Breast epithelium (tissue), 4 donors: ENCODE measurements around the gene DDX24. TPM values are rescaled to one million over a fixed set of nuclear protein-coding genes. Genes with fewer than 3 reads are reported as not detected.

Experiments used
- DNase-seq, 2 donors: peaks; one replicate each; pipeline ENCODE4 v3.0.0-alpha.2; 2019; ENCODE audit warnings: low spot score in 2 of 2
- H3K27ac ChIP-seq, 2 donors: fragments of 200-600 bp; sonication (generic) in 1 of 2; one replicate each; pipeline ENCODE4 v1.5.1; 2016 to 2019; ENCODE audit warnings: mild to moderate bottlenecking in 1 of 2
- H3K27me3 ChIP-seq, 2 donors: fragments of 200-600 bp; sonication (generic) in 1 of 2; one replicate each; pipeline versions ENCODE4 v1.5.1 to v1.6.0; 2017 to 2019; ENCODE audit warnings: control low read depth in 1 of 2, mild to moderate bottlenecking in 1 of 2
- H3K36me3 ChIP-seq: fragments of 200-600 bp; one replicate; pipeline ENCODE4 v1.5.1; 2019
- H3K4me1 ChIP-seq, 2 donors: fragments of 200-600 bp; sonication (generic); one replicate each; pipeline ENCODE4 v1.5.1; 2016 to 2019; ENCODE audit warnings: control low read depth in 1 of 2
- H3K4me3 ChIP-seq, 3 donors: fragments of 200-600 bp; sonication (generic); 1 replicate in 2 of 3; 2 replicates in 1 of 3; pipeline ENCODE4 v1.5.1; 2016 to 2019; ENCODE audit warnings: mild to moderate bottlenecking in 3 of 3, moderate library complexity in 2 of 3
- H3K9me3 ChIP-seq, 2 donors: fragments of 200-600 bp; sonication (generic) in 1 of 2; one replicate each; pipeline ENCODE4 v1.5.1; 2016 to 2019; ENCODE audit warnings: control low read depth in 1 of 2
- CTCF ChIP-seq, 3 donors: fragments of 450-650 bp; IDR thresholded peaks; one replicate each; pipeline ENCODE4 v1.5.1; 2016 to 2017; ENCODE audit warnings: antibody characterized with exemption in 3 of 3, mild to moderate bottlenecking in 3 of 3, moderate library complexity in 3 of 3
- POLR2A ChIP-seq: fragments of 450-650 bp; IDR thresholded peaks from one replicate; pipeline ENCODE4 v1.6.1; 2016; ENCODE audit warnings: antibody characterized with exemption, mild to moderate bottlenecking, moderate library complexity
- POLR2AphosphoS5 ChIP-seq, 3 donors: sonication (generic); formaldehyde crosslinking; IDR thresholded peaks; one replicate each; pipeline ENCODE4 v1.6.1; 2017; ENCODE audit warnings: antibody characterized with exemption in 3 of 3
- intact Hi-C: fragments of 100-400 bp; cut with DNase I; formaldehyde crosslinking; loops from one replicate; pipeline ENCODE4 v1.15.1; 2023; ENCODE audit warnings: low total_unique reads
- total RNA-seq, 3 donors: library from RNA; depleted of rRNA; stranded (reverse); fragments of >200 nt; gene quantifications; one replicate each; pipeline ENCODE4 v1.1.0, GENCODE V29; 2016

The DDX24 gene
- total RNA-seq, 3 donors from 2014 or later = 156 to 201 (median 172) TPM

- no peaks in the 10 kb centered on the region for H3K36me3 ChIP-seq
- peaks cover 0 to 12% of the 10 kb centered on the region in 2 donors for H3K4me1 ChIP-seq
- no peak for DNase-seq
- no peaks in the 10 kb centered on the region for H3K27me3 ChIP-seq
- intact Hi-C loops = no loop called here
- H3K9me3 ChIP-seq = no peaks in the 10 kb centered on the region
- no peak for TF ChIP-seq POLR2A
- no peak for TF ChIP-seq POLR2AphosphoS5 (IDR thresholded peaks at IDR 0.05)
- no peak for TF ChIP-seq CTCF (IDR thresholded peaks at IDR 0.05)
- peak overlapping the region; percentile 86 to 97 for H3K27ac ChIP-seq
- peak overlapping the region; percentile 83 to 97 (median 97) for H3K4me3 ChIP-seq
These were observed 401 bp upstream of the DDX24 start for GRCh38 chr14:94081386-94081820.

GRCh38 chr14:94079891-94080620 lies 946 bp downstream of the DDX24 start:
- no peak for TF ChIP-seq POLR2AphosphoS5 (IDR thresholded peaks at IDR 0.05)
- Histone ChIP-seq H3K4me1 (peaks cover 0 to 12% of the 10 kb centered on the region in 2 donors), H3K36me3 (no peaks in the 10 kb centered on the region), H3K27me3 (no peaks in the 10 kb centered on the region), H3K27ac (peak overlapping the region; percentile 86 to 97), H3K4me3 (peak overlapping the region; percentile 83 to 97 (median 97)), H3K9me3 (peaks cover 0 to 7% of the 10 kb centered on the region in 2 donors)
- intact Hi-C loops = no loop called here
- no peak for DNase-seq

GRCh38 chr14:94077823-94078222 lies 3.2 kb downstream of the DDX24 start:
- no peaks in the 10 kb centered on the region for H3K27me3 ChIP-seq
- H3K27ac ChIP-seq = no peak overlapping the region
- no peak for TF ChIP-seq POLR2AphosphoS5 (IDR thresholded peaks at IDR 0.05)
- TF ChIP-seq CTCF (IDR thresholded peaks at IDR 0.05) = no peak
- no peak for TF ChIP-seq POLR2A
- peak overlapping the region; percentile 83 to 97 (median 97) for H3K4me3 ChIP-seq
- H3K36me3 ChIP-seq = no peaks in the 10 kb centered on the region
- intact Hi-C loops = no loop called here
- H3K9me3 ChIP-seq = peaks cover 0 to 18% of the 10 kb centered on the region in 2 donors
- no peak for DNase-seq
- H3K4me1 ChIP-seq = peaks cover 0 to 12% of the 10 kb centered on the region in 2 donors

- H3K4me1 ChIP-seq = peaks cover 0 to 12% of the 10 kb centered on the region in 2 donors
- no peak for TF ChIP-seq POLR2AphosphoS5 (IDR thresholded peaks at IDR 0.05)
- no peak for TF ChIP-seq CTCF (IDR thresholded peaks at IDR 0.05)
- no peak for TF ChIP-seq POLR2A
- peaks cover 0 to 18% of the 10 kb centered on the region in 2 donors for H3K9me3 ChIP-seq
- intact Hi-C loops = no loop called here
- no peak for DNase-seq
- no peaks in the 10 kb centered on the region for H3K36me3 ChIP-seq
- H3K27ac ChIP-seq = no peak overlapping the region
- H3K4me3 ChIP-seq = peak overlapping the region; percentile 5 to 83 (median 32)
- H3K27me3 ChIP-seq = no peaks in the 10 kb centered on the region
These were observed 3.7 kb downstream of the DDX24 start for GRCh38 chr14:94077111-94077821.

GRCh38 chr14:94075008-94075407 lies 6.0 kb downstream of the DDX24 start:
- peaks cover 0 to 18% of the 10 kb centered on the region in 2 donors for H3K9me3 ChIP-seq
- peaks cover 0 to 7% of the 10 kb centered on the region in 2 donors for H3K4me1 ChIP-seq
- H3K27me3 ChIP-seq = no peaks in the 10 kb centered on the region
- no peak overlapping the region for H3K4me3 ChIP-seq
- intact Hi-C loops = no loop called here
- no peaks in the 10 kb centered on the region for H3K36me3 ChIP-seq
- TF ChIP-seq CTCF (IDR thresholded peaks at IDR 0.05) = no peak
- TF ChIP-seq POLR2AphosphoS5 (IDR thresholded peaks at IDR 0.05) = no peak
- TF ChIP-seq POLR2A = no peak
- no peak for DNase-seq
- H3K27ac ChIP-seq = no peak overlapping the region
